Choroid plexus epithelial cell (primary cell): ENCODE data around the gene SNTG2.

Experiments used
- DNase-seq: peaks from one replicate; pipeline ENCODE4 v3.0.0-alpha.2; 2010; ENCODE audit warnings: low read depth
- H3K4me3 ChIP-seq: 2 replicates; pipeline ENCODE4 v1.5.1; 2011; ENCODE audit warnings: low read depth, mild to moderate bottlenecking, control low read depth, low read length, moderate library complexity
- TF ChIP-seq, protein P1 (sequence below): conservative IDR thresholded peaks from 2 replicates; pipeline ENCODE4 v1.5.1; 2011; ENCODE audit warnings: low read depth, mild to moderate bottlenecking, control low read depth, inconsistent platforms, low read length, moderate library complexity

The SNTG2 gene

GRCh38 chr2:1367601-1368000 is 417.0 kb downstream of the SNTG2 start:
- TF ChIP-seq, protein P1, sequence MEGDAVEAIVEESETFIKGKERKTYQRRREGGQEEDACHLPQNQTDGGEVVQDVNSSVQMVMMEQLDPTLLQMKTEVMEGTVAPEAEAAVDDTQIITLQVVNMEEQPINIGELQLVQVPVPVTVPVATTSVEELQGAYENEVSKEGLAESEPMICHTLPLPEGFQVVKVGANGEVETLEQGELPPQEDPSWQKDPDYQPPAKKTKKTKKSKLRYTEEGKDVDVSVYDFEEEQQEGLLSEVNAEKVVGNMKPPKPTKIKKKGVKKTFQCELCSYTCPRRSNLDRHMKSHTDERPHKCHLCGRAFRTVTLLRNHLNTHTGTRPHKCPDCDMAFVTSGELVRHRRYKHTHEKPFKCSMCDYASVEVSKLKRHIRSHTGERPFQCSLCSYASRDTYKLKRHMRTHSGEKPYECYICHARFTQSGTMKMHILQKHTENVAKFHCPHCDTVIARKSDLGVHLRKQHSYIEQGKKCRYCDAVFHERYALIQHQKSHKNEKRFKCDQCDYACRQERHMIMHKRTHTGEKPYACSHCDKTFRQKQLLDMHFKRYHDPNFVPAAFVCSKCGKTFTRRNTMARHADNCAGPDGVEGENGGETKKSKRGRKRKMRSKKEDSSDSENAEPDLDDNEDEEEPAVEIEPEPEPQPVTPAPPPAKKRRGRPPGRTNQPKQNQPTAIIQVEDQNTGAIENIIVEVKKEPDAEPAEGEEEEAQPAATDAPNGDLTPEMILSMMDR = no peak
- no peak overlapping the region for H3K4me3 ChIP-seq
- no peak for DNase-seq

GRCh38 chr2:1369905-1370304 is 419.3 kb downstream of the SNTG2 start:
- TF ChIP-seq, protein P1 = no peak
- no peak for DNase-seq
- H3K4me3 ChIP-seq = no peak overlapping the region

DNA sequence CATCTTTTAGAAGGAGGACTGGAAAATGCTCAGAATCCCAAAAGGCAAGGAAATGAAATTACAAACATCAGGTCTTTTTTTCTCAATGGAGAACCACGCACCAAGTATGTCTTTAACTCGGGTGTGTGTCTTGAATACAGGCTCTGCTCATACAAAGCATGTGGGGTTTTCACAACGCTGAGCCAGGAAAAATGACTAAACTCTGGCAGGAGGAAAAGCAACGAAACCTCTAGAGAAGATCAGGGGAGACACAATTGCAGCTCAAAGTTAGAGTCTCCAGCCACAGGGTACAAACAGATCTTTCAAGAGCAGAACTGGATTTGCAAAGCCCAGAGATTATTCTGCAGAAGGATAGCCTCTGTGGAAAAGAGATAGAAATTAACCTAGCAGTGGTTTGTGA is 419.8 kb downstream of the SNTG2 start:
- no peak for DNase-seq
- TF ChIP-seq, protein P1 = no peak
- H3K4me3 ChIP-seq = no peak overlapping the region

- H3K4me3 ChIP-seq = no peak overlapping the region
- TF ChIP-seq, protein P1 = no peak
- peak; percentile 2 for DNase-seq
These were observed 420.4 kb downstream of the SNTG2 start for GRCh38 chr2:1371082-1371481.

DNA sequence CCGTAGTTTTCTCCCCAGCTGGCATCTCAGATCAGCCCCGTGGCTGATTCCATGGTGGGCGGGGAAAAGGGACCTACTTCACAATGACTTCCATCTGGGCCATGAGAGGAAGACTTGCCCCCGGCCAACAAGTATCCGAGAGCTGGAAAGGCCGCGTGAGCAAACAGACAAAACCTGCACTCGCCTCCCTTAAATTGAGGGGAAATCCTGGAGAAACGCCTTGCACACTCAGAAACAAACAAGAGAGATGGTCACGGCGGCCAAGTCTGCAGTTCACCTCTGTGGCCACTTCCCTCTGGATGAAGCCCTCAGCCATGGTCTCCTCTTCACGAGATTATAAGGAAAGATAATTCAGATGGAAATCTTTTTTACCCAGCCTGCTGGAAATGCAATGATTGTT is 423.2 kb downstream of the SNTG2 start:
- no peak for DNase-seq
- H3K4me3 ChIP-seq = no peak overlapping the region
- TF ChIP-seq, protein P1 = no peak

DNA sequence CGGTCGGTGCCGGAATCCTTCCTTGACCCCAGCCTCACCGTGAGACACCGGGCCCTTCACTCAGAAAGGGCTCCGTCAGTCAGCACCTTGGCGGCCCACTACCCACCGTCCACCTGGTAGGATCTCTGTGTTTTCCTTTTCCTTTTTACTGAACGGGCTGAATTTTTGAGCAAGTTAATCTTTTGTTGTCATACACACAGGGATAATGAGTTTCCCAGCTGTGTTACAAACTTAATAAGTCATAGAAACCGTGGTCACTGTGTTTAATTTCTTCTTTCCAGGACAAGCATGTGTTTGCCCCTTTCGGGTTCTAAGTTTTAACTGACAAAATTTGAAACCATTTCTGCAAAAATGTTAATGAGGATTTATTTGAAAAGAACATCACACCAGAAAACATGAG is 423.6 kb downstream of the SNTG2 start:
- no peak for DNase-seq
- no peak overlapping the region for H3K4me3 ChIP-seq
- TF ChIP-seq, protein P1 = no peak

DNA sequence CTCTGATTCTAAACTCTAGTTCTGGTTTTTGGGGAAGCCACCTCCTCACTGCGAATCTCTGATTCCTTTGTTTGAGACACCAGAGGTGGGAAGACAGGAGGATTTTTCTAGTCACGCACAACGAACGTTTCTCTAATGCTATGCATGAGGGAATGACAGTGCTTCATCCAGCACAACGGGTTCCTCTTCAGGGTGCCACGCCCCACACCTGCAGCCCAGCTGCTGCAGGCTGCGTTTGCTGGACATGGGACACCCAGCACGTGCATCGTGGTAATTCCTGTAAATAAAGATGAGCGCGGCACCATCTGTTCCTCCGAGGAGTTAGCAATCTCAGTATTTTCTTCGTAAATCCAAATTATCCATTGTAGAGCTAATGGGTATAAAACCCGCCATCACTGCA is 425.1 kb downstream of the SNTG2 start:
- H3K4me3 ChIP-seq = no peak overlapping the region
- TF ChIP-seq, protein P1 = no peak
- DNase-seq = no peak
